HG03558 (cell line): ENCODE measurements around the gene TBC1D1.

Experiments
- ATAC-seq: cut with Tn5 transposase; IDR thresholded peaks from one replicate; pipeline ENCODE4 v1.9.1; 2021; ENCODE audit warnings: moderate number of reproducible peaks; ENCODE audit not compliant: unreplicated experiment; ENCODE audit errors: extremely low read depth

Gene TBC1D1

GRCh38 chr4:38177035-38177546 lies 286.2 kb downstream of the TBC1D1 start:
- no peak for ATAC-seq

GRCh38 chr4:38177641-38178391 lies 286.9 kb downstream of the TBC1D1 start:
- ATAC-seq, result no peak

GRCh38 chr4:38178392-38178995 lies 287.6 kb downstream of the TBC1D1 start:
- ATAC-seq, result no peak

- ATAC-seq, result no peak
These were observed 288.9 kb downstream of the TBC1D1 start for GRCh38 chr4:38179690-38180377.

- ATAC-seq, result no peak
These were observed 289.6 kb downstream of the TBC1D1 start for GRCh38 chr4:38180456-38180855.

GRCh38 chr4:38181286-38181685 lies 290.4 kb downstream of the TBC1D1 start:
- no peak for ATAC-seq

- no peak for ATAC-seq
These were observed 291.6 kb downstream of the TBC1D1 start for GRCh38 chr4:38182334-38182998.

GRCh38 chr4:38184404-38184803 lies 293.5 kb downstream of the TBC1D1 start:
- ATAC-seq, result no peak

GRCh38 chr4:38185406-38186144 lies 294.7 kb downstream of the TBC1D1 start:
- no peak for ATAC-seq

GRCh38 chr4:38188136-38188535 lies 297.3 kb downstream of the TBC1D1 start:
- no peak for ATAC-seq

GRCh38 chr4:38188631-38189101 lies 297.8 kb downstream of the TBC1D1 start:
- ATAC-seq, result no peak
